ENCODE data around the gene HTR4. TPM values are rescaled to one million over a fixed set of nuclear protein-coding genes. Genes with fewer than 3 reads are reported as not detected.

The HTR4 gene
- total RNA-seq, 1 donor from 2014 or later, result not detected

Other genes with a start within 250 kb of the HTR4 start
- 11.7 and 14.8 TPM in 2 replicates for gene ADRB2, start 172.1 kb upstream of the HTR4 start, total RNA-seq